Measurements from ENCODE around the gene HOXA10.

HOXA10 gene

GRCh38 chr7:27128034-27128433 lies 46.1 kb downstream of the HOXA10 start:
- no peak for DNase-seq

GRCh38 chr7:27126596-27127327 lies 47.4 kb downstream of the HOXA10 start:
- DNase-seq: no peak

GRCh38 chr7:27125986-27126394 lies 48.1 kb downstream of the HOXA10 start:
- no peak for DNase-seq

- DNase-seq: no peak
Measured at GRCh38 chr7:27124902-27125689, 49.0 kb downstream of the HOXA10 start.

GRCh38 chr7:27124096-27124901 lies 49.8 kb downstream of the HOXA10 start:
- no peak for DNase-seq

DNA sequence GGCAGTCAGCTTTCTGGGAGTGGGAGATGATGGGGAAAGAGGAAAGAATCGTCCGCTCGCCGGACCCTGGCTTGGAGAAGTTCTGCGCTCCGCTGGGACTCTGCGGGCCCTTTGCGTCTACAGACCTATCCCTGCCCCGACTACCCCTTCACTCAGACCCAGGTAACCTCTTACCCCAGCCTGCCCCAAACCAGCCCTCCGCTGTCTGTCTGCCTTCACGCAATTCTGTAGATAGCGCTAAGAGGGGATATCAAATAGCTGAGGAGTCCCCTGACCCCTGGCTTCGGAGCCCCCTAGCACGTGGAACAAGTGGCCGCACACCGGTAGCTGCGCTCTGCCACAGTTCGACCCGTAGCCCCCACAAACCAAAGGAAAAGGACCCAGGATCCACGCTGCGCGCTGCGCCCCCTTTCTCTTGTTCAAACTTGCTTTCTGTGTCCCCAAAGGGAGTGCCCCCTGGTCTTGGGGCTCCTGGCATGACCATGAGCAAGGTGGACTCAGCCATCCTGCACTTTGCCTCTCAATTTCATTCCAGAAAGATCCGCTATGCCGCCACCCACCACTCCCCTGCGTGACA lies 50.6 kb downstream of the HOXA10 start:
- no peak for DNase-seq

- no peak for DNase-seq
Measured at GRCh38 chr7:27123007-27123476, 51.1 kb downstream of the HOXA10 start.

- no peak for DNase-seq
Measured at GRCh38 chr7:27122077-27122910, 51.8 kb downstream of the HOXA10 start.

DNA sequence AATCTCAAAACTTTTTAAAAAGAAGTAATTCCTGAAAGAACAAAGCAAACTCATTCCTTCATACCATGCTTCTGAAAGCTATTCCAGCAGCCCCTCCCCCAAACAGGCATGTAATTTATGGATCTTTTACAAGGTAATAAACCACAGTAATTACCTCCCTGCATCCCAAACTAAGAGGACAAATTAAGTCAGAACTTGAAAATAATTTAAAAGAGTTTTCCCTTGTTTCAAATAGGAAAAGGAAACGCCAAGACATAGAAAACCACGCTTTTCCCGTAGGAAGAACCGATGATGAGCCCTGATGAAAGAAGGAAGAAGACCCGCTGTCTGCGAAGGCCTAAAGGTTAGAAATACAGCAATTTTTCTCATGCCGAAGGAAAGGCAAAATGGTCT lies 52.4 kb downstream of the HOXA10 start:
- DNase-seq: no peak
